GM21515 (cell line): ENCODE results near the gene CEBPG.

Experiments used
- ATAC-seq: cut with Tn5 transposase; IDR thresholded peaks from one replicate; pipeline ENCODE4 v1.9.1; 2021; ENCODE audit not compliant: unreplicated experiment

Gene CEBPG

DNA sequence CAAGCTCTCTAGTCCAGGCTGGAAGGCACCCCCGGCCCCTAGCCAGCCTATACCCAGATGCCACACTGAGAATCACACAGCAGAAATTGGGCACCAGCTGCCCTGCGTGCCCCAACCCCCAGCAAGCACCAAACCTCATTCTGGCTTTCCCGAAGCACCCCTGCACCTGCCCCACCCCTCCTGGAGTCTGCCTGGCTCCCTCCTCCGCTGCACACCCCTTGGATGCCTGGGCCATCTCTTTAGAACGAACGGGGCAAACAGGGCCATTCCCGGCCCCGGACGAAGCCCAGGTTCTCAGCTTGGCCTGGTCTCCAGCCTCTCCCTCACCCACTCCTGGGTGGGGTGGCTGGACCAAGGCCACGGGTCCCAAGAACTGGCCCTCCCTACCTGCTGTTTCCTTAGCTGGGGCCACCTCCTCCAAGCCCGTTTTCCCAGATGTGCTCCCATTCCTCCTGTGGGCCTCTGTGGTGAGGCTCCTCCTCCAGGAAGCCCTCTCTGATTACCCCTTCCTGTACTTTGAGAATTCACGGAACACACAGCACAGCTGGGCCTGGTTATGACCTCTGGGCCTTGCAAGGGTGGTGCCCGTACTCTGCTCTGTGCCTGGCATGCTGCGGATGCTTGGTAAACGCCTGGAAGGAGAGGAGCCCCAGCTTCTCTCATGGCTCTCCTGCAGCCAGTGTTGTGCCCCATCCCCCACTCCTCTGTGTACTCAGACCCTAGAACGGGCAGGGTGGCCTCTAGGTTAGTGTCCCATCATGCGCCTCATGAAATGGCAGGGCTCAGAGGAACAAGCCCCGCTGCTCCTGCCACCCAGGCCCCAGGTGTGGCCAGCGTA lies 21.4 kb downstream of the CEBPG start:
- no peak for ATAC-seq

DNA sequence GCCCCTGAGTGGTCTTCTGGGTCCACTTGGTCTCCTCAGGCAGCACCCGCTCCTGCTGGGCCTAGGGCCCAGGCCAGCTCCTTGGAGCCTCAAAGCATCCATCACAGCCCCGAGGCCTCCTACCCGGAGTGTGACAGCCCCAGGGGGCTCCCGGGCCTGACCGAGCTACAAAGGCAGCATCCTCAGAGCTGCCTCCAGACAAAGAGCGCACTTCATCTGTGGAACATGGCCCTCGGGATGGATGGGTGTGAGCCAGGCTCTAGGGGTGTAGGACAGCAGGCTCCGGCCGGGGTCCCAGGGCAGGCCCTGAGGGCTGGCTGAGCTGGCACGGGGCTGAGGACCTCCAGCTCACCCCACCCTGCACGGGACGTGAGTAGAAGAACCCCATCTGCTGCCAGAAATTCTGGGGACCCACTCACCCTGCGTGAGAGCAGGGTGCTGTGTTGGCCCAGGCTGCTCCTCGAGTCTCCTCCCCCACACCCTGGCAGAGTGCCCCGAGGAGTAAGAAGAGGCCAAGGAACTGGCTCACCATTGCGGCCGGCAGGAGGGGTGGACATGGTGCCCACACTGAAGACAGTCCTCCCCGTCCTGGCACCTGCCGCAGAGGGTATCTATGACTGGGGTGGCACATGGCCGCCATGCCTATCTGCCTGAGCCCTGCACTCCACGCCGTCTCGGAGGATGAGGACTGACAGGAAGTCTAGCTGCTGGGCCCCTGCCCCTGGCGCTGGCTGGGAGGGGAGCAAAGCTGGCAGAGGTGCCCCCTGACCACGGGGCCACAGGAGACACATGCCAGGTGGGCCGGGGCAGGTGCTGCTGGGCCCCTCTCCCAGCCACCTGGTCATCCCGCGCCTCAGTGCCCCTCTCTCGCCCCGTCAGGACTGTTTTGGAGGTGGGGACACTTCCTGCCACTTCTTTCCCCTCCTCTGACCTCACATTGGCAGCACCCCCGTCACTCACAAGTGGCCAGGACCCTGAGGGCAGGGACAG lies 22.3 kb downstream of the CEBPG start:
- no peak for ATAC-seq

DNA sequence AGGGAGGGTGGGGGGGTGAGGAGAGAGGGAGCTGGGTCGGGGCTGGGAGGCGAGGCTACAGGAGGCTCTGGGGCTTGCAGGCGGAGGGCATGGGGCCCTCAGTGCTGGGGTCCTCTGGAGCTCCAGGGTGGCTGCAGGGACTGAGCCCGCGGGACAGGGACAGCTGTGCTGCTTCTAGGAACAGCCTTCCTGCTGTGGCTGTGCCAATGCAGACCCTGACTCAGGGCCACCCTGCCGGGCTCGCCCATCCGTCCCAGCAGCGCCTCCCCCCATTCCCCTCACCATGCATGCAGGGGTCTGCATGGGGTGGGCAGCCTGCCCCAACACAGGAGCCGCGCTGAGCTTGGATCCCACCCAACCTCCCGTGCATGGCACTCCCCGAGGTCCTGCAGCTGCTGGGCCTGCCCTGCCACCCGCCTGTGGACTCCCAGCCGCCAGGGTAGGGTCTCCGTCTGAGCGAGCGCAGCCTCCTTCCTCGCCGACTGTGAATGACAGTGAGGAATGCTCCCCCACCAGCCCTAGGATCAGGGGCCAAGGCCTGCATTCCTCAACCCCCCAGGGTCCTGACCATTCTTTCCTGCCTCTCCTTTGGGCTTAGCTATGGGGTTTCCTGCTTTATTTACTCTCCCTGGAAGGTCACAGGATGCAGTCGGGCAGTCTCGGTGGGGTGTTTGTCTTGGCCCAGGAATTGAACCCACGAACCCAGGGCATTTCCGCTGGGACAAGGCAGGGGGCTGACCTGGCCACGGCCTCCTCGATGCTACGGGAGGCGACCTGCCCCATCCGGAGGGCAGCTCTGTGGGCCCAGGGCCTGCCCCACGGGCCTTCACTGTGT lies 23.4 kb downstream of the CEBPG start:
- ATAC-seq: no peak

DNA sequence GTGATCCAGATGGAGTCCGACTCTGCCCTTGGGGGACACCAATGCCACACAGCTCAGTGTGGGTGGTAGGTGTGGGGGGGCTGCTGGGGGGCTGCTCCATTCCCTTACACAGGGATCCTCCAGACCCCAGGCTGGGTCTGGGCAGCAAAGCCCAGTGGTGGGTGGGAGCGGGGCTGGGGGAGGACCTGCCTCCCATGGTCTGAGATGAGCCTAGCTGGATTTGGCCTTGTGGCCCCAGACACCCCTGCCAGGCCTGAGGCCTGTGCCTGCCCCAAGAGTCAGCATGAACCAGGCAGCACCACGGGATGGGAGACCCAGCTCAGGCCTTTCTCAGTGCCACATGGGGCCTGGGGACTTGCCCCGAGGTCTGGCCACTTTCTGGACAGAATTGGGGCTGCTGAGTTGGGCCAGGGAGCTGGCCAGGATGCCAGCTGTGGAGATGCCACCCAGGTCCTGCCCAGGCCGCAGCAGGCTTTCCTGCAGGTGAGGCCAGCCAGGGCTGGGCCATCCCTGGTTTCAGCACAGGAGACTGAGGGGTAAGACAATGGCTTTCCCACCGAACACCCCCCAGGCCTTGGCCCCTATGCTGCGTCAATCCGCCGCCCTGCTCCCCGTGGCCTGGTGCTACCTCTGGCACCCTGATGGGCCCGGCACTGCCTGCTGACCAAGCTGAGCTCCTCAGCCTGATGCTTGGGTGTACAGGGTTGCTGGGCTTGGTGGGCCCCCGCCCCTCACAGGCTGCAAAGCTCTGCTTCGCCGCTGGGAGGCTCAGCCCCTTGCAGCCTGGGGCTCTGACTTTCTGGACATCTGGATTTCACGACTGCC lies 24.2 kb downstream of the CEBPG start:
- no peak for ATAC-seq

DNA sequence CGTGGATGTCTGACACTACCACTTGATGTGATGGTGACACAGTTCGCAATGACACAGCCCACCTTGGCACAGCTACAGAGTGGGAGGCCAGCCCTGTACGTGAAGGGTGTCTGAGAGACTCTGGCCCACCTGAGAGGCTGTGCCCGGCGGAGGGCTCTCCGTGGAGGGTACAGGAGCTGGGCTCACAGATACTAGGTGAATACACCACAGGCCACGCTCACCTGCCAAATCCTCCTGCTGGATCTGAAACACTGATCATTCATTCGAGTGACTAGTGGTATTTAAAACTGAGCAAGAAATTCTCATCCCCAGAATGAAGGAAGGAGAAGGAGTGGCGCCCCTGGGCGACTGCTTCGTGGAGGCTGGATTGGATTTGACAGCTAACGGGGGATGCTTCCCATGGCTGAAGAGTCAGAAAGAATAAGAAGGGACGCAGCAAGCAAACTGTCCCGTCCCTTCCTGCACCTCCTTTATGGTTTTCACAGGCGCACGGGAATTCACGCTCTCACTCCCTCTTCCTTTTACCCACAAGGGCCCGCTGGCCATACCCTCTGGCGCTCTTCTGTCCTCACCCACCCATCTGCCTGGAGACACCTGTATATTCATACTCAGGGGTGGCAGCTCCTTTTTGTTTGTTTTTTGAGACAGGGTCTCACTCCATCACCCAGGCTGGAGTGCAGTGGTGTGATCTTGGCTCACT lies 25.0 kb downstream of the CEBPG start:
- no peak for ATAC-seq

DNA sequence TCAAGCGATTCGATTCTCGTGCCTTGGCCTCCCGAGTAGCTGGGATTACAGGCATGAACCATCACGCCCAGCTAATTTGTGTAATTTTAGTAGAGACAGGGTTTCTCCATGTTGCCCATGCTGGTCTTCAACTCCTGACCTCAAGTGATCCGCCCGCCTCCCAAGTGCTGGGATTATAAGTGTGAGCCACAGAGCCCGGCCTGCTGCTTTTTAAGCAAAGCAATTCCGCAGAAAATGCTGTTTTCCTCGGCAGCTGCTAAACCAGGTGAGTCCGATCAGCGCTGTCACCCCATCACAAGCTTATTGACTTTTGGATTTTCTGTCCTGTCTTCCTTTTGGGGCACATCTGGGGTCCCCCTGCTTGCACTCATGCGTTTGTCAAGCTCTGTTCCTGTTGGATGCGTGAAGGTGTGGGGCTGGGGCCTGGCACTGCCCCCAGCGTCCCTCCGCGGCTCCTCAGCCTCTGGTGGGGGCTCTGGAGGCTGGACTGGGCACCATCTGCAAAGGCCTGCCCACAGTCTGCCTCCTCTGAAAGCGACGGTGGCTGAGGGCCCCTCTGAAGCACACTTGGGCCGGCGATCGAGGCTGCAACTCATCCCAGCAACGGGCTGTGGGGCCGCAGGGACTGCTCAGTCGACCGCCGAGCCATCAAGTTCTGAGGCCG lies 25.7 kb downstream of the CEBPG start:
- no peak for ATAC-seq

DNA sequence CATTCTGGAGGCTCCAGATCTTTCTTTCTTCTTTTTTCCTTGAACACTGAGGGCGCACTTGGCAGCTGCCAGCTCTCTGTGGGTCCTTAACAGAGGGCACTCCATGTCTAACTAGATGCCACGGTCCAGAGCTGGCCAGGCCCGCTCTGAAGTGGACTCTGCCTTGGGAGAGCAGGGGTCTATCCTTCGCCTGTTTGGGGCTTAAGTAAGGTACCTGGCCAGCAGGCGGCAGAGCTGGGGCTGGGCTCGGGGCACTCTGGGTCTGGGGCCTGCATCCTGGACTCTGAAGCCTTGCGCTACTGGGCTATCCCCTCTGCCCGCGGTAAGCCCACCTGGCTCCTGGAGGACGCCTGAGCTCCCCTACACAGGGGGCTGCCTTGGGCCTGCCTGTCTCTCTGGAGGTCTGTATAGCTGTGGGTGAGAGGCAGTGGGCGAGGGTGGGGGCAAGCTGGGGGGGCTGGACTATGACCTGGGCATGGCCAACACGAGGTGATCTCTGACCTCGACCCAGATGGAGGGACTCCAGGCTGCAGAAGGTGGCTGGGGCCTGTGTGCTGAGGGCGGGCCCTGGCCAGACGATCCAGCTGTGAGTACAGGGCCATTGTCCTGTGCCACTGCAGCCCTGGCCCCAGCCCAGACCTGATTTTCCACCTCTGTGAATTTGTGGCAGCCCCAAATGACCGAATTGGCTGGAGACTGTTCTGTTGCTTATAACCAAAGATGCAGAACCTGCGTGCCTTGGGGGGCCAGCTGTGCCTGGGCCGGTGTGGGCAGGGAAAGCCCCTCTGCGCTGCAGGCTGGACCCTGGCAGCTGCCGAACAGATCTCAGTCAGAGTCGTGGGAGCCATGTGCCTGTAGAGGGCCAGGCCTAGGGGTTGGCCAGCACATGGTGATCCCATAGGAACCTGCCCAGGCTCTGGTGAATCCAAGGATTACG lies 26.5 kb downstream of the CEBPG start:
- no peak for ATAC-seq

DNA sequence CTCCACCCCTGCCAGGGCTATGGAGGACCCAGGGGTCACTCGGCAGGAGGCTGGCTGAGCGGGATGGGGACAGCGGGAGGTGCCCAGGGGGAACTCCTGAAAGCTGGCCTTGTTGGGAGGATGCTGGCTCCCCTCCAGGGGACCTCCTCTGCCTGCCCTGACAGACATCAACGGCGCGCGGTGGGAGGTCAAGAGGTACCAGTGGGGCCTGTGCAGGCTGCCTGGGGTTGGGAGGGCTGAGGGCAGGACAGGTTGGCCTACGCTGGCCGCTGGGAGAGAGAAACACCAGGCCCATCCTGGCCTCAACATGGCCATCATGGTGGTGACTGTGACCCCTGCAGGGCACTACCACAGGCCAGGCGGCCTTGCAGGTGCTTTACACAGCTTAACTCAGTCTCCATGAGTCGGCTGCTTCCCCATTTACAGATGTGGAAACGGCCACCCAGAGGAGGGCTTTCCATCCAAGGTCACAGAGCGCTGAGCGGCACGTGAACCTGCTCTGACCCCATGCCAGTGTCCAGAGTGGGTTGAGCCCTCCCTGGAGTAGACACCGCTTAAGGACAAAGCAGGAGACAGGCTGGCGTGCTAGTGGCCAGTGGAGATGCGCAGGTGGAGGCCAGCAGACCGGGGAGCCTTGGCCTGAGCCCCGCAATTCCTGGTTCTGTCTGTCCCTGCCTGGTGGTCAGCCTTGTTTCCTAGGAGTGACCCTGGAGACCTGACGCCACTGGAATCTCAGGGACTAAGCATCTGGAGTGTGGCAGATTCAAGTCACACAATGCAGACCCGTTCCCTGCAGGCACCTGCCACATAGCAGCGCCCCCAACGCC lies 27.6 kb downstream of the CEBPG start:
- ATAC-seq: no peak

DNA sequence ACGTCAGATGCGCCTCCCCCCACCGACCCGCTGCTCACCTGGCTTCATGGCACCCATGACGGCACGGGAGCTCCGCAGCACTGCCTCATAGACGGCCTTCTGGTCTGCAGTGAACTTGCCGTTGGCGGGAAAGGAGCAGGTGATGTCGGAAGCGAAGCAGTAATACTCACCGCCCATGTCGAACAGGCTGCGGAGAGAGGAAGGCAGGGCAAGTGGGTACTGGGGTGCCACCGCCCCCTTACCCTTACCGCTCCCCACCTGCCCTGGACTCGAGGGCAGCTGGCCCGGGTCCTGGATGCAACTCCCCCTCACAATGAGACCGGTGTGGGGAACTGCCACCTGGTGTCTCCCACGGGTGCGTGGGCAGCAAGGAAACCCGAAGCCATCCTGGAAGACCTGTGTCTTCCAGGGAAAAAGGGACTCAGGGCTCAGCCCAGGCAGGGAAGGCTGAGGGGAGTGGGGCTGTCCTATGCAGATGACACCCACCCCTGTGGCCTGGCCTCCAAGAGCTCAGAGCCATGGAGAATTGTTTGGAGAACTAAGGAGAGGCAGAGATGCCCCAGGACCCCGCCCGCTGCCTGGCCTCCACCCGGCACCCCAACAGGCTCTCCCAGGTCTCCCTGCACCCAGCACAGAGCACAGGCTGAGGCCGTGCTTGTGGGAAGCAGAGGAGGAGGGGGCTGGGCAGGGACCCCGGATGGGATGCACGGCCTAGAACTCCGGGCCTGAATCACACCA lies 28.3 kb downstream of the CEBPG start:
- ATAC-seq: no peak

DNA sequence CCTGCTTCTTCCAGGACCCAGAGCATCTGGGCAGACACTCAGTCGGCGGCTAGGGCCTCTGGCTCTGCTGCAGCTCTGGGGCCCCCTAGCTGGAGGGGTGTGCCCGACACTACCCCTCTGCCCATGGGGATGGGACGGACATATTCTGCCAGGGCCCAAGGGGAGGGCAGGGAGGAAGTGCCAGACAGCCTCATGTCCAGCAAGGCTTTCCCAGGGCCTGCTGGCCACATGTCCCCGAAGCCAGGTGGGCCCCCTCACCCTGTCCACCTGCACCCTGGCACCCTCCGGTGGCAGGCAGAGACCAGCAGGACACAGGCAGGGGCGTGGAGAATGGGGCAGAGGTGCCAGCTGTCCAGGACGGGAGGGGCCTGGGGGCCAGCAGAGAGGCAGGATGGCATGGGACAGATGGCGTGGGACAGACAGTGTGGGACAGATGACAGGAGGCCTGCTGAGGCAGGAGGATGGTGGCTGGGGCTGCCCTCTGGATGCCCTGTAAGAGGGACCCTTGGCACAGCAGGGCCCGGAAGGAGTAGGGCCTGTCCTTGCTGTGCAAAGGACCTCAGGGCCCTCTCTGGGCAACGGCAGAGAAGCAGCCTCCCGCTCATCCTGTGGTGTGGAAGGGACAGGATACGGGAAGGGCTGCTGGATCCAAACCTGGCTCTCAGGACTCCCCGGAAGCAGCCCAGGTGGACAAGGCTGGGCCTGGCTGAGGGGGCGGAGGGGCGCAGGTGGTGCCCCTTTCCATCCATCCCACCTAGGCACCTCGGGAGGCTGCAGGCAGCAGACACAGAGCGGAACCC lies 29.1 kb downstream of the CEBPG start:
- ATAC-seq: no peak

DNA sequence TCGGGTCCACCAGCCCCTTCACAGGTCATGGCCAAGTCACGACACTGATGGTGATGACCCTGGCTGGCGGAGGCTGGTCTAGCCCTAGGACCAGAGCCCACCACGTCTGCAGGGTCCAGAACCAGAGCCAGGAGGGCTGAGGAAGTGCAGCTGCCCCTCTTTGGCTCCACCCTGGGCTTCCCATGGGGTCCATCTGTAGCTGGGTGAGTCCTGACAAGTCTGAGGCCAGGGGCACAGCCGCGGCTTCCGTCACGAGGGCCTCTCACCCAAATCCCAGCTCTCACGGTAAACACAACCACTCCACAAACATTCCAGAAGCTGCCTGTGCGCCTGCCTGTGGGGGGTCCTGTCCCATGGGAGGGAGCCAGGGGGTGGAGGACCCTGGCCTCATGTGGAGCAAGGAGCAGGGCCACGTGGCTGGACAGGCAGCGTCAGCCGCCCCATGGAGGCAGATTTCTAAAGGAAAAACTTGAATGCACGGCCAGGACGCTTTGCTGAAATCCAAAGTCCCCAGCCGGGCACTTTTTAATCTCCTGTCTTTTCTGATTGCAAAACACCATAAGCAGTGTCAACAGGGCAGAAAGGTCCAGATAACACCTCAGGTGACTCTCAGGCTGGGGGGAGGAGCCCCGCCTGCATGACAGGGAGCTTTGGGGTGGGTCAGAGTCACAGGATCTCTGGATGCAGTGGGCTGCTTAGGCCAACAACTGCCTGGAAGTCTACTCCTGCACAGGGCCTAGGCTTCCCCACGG lies 29.9 kb downstream of the CEBPG start:
- ATAC-seq: no peak

DNA sequence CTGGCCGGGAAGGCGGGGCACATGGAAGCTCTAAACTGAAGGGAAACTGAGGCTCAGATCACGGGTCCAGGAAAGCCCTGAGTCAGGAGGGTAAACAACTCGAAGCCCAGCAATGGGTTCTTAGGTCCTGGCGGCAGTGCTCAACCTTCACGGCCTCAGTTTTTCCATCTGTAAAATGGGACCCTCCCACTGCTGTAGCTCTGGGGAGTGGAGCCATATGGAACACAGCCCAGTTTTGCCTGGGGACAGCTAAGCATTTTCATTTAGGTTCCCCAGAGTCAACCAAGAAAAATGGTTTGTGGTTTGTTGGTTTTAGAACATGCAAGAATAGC lies 30.4 kb downstream of the CEBPG start:
- ATAC-seq: no peak

DNA sequence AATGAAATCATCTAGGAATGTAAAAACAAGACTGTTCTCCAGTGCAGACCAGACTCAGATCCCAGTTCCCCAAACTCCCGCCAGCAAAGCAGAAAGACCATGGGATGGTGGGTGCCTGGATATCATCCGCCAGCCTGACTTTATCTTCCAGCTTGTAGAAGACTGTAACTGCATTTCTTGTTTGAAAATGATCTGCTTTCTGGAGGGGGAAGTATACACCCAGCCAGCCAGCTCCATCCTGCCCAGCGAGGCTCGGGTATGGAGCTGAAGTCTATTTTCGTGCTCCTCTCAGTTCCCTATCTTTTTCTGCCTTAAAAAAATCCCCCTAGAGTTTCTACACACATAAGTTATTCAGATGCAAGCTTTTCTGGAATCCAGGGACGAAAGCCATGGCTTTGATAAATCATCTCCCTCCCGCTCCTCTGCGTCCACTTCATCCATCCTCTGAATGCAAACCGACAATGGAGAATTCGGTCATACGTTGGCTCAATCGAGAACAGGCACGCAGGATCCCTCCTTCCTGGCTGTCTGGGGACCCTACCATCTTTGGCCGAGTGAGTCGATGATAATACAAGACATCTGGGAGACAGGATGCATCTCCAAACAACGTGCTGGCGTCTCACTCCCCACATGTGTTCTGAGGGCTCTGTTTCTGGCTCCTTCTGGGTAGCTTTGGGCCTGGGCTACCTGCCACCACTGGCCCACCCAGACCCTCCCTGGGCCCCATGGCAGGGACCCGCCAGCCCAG lies 31.2 kb downstream of the CEBPG start:
- no peak for ATAC-seq

DNA sequence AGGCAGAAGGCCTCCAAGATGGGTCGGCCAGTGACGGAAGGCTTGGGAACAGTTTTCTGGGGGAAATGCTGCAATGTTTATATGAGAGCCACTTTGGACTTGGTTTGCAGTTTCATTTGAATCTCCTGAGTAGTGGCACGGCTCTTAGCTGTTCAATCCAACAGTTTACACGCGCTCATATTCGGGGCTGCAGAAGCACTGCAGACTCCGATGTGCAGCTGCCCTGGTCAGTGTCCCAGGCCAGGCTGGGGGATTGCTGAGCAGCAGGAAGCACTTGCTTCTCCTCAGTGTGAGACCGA lies 31.7 kb downstream of the CEBPG start:
- no peak for ATAC-seq
